ENCODE measurements around the gene PMS2.
"Not testable (repeated sequence)": the region's sequence is repeated elsewhere in the genome, so short reads cannot be mapped to it uniquely, and the experiment has no call there.

DNA sequence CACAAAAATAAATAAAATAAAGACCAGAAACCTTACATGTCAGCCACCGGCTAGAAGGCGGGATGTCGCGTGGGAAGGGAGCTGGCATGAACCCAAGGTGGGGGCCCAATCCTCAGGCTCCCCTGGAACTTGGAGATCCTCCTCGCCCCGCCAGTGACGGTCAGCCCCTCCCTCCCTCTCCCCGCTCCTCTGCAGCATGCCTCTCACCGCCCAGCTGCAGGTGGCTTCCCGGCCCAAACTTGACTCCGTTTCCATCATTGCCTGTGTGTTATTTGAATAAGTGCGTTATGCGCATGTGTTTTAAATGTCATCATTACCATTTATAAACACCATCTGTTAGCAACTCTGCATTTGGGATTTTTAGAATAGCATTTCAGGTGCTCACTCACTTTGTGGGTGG is 45.6 kb downstream of the PMS2 start:
- TF ChIP-seq ZBTB21 (tag by site-specific recombination; IDR thresholded peaks at IDR 0.05); KLF16 (tag by site-specific recombination; IDR thresholded peaks at IDR 0.05); ZXDB (tag by site-specific recombination; IDR thresholded peaks at IDR 0.05); ZBTB7A (tag by site-specific recombination; IDR thresholded peaks at IDR 0.05; ENCODE audit: low read depth); ZNF501 (tag by site-specific recombination; IDR thresholded peaks at IDR 0.05): not testable (repeated sequence)
- TF ChIP-seq, protein P1, sequence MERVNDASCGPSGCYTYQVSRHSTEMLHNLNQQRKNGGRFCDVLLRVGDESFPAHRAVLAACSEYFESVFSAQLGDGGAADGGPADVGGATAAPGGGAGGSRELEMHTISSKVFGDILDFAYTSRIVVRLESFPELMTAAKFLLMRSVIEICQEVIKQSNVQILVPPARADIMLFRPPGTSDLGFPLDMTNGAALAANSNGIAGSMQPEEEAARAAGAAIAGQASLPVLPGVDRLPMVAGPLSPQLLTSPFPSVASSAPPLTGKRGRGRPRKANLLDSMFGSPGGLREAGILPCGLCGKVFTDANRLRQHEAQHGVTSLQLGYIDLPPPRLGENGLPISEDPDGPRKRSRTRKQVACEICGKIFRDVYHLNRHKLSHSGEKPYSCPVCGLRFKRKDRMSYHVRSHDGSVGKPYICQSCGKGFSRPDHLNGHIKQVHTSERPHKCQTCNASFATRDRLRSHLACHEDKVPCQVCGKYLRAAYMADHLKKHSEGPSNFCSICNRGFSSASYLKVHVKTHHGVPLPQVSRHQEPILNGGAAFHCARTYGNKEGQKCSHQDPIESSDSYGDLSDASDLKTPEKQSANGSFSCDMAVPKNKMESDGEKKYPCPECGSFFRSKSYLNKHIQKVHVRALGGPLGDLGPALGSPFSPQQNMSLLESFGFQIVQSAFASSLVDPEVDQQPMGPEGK (tag by site-specific recombination; IDR thresholded peaks at IDR 0.05): not testable (repeated sequence)
- TF ChIP-seq, protein P2, sequence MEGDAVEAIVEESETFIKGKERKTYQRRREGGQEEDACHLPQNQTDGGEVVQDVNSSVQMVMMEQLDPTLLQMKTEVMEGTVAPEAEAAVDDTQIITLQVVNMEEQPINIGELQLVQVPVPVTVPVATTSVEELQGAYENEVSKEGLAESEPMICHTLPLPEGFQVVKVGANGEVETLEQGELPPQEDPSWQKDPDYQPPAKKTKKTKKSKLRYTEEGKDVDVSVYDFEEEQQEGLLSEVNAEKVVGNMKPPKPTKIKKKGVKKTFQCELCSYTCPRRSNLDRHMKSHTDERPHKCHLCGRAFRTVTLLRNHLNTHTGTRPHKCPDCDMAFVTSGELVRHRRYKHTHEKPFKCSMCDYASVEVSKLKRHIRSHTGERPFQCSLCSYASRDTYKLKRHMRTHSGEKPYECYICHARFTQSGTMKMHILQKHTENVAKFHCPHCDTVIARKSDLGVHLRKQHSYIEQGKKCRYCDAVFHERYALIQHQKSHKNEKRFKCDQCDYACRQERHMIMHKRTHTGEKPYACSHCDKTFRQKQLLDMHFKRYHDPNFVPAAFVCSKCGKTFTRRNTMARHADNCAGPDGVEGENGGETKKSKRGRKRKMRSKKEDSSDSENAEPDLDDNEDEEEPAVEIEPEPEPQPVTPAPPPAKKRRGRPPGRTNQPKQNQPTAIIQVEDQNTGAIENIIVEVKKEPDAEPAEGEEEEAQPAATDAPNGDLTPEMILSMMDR (tag by site-specific recombination; IDR thresholded peaks at IDR 0.05): not testable (repeated sequence)
